HL-60 (cell line): ENCODE measurements around the gene MYH7B.

ENCODE experiments used
- GABPA ChIP-seq: IDR thresholded peaks from 2 replicates; pipeline ENCODE4 v1.6.1; 2012; ENCODE audit warnings: low read depth
- POLR2AphosphoS5 ChIP-seq: IDR thresholded peaks from 2 replicates; pipeline ENCODE4 v1.6.1; 2012; ENCODE audit warnings: low read depth
- SPI1 ChIP-seq: IDR thresholded peaks from 2 replicates; pipeline ENCODE4 v1.6.1; 2012; ENCODE audit warnings: low read depth, mild to moderate bottlenecking, borderline replicate concordance
- TF ChIP-seq, protein P1 (sequence below): IDR thresholded peaks from one replicate; pipeline ENCODE4 v1.5.1; 2011; ENCODE audit warnings: low read length, control low read depth, inconsistent platforms; ENCODE audit not compliant: insufficient read depth
- TF ChIP-seq, protein P2 (sequence below): IDR thresholded peaks from 2 replicates; pipeline ENCODE4 v1.6.1; 2012; ENCODE audit warnings: low read depth; ENCODE audit not compliant: insufficient replicate concordance

DNA sequence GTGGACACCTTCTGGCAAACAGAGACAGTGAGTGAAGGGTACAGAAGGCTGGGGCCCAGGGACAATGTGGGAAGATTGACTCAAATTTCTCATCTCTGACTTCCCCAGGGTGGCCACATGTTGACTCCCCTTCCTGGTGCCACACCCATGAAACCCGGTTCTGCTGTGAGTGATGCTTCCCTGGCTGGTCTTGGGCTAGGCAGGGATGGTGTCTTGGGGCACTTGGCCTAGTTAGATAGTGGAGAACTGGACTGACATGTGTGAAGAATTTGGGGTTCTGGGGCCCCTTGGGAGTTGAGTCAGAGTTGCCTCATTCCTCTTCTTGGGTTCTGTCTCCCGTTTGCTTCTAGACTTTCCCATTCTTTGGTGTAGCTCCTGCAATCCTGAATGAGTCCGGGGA, 34.2 kb upstream of the MYH7B start:
- TF ChIP-seq POLR2AphosphoS5, result no peak
- TF ChIP-seq, protein P1, sequence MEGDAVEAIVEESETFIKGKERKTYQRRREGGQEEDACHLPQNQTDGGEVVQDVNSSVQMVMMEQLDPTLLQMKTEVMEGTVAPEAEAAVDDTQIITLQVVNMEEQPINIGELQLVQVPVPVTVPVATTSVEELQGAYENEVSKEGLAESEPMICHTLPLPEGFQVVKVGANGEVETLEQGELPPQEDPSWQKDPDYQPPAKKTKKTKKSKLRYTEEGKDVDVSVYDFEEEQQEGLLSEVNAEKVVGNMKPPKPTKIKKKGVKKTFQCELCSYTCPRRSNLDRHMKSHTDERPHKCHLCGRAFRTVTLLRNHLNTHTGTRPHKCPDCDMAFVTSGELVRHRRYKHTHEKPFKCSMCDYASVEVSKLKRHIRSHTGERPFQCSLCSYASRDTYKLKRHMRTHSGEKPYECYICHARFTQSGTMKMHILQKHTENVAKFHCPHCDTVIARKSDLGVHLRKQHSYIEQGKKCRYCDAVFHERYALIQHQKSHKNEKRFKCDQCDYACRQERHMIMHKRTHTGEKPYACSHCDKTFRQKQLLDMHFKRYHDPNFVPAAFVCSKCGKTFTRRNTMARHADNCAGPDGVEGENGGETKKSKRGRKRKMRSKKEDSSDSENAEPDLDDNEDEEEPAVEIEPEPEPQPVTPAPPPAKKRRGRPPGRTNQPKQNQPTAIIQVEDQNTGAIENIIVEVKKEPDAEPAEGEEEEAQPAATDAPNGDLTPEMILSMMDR, result no peak
- TF ChIP-seq, protein P2, sequence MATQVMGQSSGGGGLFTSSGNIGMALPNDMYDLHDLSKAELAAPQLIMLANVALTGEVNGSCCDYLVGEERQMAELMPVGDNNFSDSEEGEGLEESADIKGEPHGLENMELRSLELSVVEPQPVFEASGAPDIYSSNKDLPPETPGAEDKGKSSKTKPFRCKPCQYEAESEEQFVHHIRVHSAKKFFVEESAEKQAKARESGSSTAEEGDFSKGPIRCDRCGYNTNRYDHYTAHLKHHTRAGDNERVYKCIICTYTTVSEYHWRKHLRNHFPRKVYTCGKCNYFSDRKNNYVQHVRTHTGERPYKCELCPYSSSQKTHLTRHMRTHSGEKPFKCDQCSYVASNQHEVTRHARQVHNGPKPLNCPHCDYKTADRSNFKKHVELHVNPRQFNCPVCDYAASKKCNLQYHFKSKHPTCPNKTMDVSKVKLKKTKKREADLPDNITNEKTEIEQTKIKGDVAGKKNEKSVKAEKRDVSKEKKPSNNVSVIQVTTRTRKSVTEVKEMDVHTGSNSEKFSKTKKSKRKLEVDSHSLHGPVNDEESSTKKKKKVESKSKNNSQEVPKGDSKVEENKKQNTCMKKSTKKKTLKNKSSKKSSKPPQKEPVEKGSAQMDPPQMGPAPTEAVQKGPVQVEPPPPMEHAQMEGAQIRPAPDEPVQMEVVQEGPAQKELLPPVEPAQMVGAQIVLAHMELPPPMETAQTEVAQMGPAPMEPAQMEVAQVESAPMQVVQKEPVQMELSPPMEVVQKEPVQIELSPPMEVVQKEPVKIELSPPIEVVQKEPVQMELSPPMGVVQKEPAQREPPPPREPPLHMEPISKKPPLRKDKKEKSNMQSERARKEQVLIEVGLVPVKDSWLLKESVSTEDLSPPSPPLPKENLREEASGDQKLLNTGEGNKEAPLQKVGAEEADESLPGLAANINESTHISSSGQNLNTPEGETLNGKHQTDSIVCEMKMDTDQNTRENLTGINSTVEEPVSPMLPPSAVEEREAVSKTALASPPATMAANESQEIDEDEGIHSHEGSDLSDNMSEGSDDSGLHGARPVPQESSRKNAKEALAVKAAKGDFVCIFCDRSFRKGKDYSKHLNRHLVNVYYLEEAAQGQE, result no peak
- TF ChIP-seq SPI1, result no peak
- TF ChIP-seq GABPA, result no peak
